GM12878 (cell line): ENCODE results near the gene ZCCHC2. TPM values are rescaled to one million over a fixed set of nuclear protein-coding genes. Genes with fewer than 3 reads are reported as not detected.

Source experiments
- ATAC-seq: fragments of 200-7000 bp; cut with Tn5 transposase; 3 replicates; pipeline ENCODE4 v1.9.1; 2020; ENCODE audit warnings: mild to moderate bottlenecking, moderate library complexity
- BruUV-seq: library from RNA; stranded (reverse); fragments of 400-500 nt; replicated peaks from 2 replicates; lab custom pipeline; 2021; lab: Mats Ljungman, UMichigan
- CTCF ChIA-PET: fragments of 300-600 bp; sonication (Branson Sonifier 250); formaldehyde crosslinking; extraction: SDS; loops from one replicate; lab custom pipeline; 2021; ENCODE audit warnings: inconsistent platforms; lab: Yijun Ruan, JAX
- POLR2A ChIA-PET: fragments of 350-600 bp; formaldehyde crosslinking; extraction: SDS; loops from one replicate; lab custom pipeline; 2021; ENCODE audit warnings: inconsistent platforms; lab: Charles Lee
- RAD21 ChIA-PET: fragments of 300-600 bp; sonication (Branson Sonifier 250); formaldehyde crosslinking; loops from one replicate; lab custom pipeline; 2023; ENCODE audit warnings: antibody characterized with exemption; ENCODE audit not compliant: unreplicated experiment; lab: Charles Lee
- SMC1A ChIA-PET: fragments of 300-600 bp; sonication (Branson Sonifier 250); formaldehyde crosslinking; loops from one replicate; lab custom pipeline; 2023; ENCODE audit not compliant: unreplicated experiment, uncharacterized antibody; lab: Charles Lee
- DNase-seq: peaks from one replicate; pipeline ENCODE4 v3.0.0-alpha.2; 2011; ENCODE audit warnings: low read depth, low spot score
- FAIRE-seq: peaks from 3 replicates; lab custom pipeline; 2011; peaks lifted over from hg19 to GRCh38; lab: Jason Lieb, UNC
- H2AFZ ChIP-seq: 2 replicates; pipeline ENCODE4 v1.6.0; 2011; ENCODE audit warnings: low read depth, low read length, control low read depth; ENCODE audit not compliant: control insufficient read depth
- H3K27ac ChIP-seq: 2 replicates; pipeline ENCODE4 v1.5.1; 2011; ENCODE audit warnings: control low read depth; ENCODE audit not compliant: control insufficient read depth, insufficient read depth
- H3K27me3 ChIP-seq, 2 experiments: replicated peaks in 1 of 2; 2 replicates each; pipeline versions ENCODE4 v1.6.0 to v1.6.1; 2011; ENCODE audit warnings: low read length in 1 of 2; ENCODE audit not compliant: control insufficient read depth in 2 of 2, insufficient read depth in 2 of 2
- H3K36me3 ChIP-seq, 2 experiments: 2 replicates each; pipeline ENCODE4 v1.5.1; 2011; ENCODE audit warnings: low read length in 1 of 2; ENCODE audit not compliant: control insufficient read depth in 2 of 2, insufficient read depth in 2 of 2
- H3K4me1 ChIP-seq: 2 replicates; pipeline ENCODE4 v1.6.1; 2011; ENCODE audit warnings: mild to moderate bottlenecking, low read length, moderate library complexity, mixed read lengths; ENCODE audit not compliant: control insufficient read depth, insufficient read depth
- H3K4me2 ChIP-seq: 2 replicates; pipeline ENCODE4 v1.6.0; 2011; ENCODE audit warnings: control low read depth; ENCODE audit not compliant: control insufficient read depth, insufficient read depth
- H3K4me3 ChIP-seq: fragments of 200-600 bp; sonication (generic); 2 replicates; pipeline ENCODE4 v1.5.1; 2016
- H3K79me2 ChIP-seq: 2 replicates; pipeline ENCODE4 v1.6.0; 2011; ENCODE audit warnings: low read length; ENCODE audit not compliant: control insufficient read depth, insufficient read depth
- H3K9ac ChIP-seq: 2 replicates; pipeline ENCODE4 v1.8.0; 2011; ENCODE audit warnings: low read length, control low read depth, mixed read lengths; ENCODE audit not compliant: control insufficient read depth, insufficient read depth
- H3K9me3 ChIP-seq: replicated peaks from 3 replicates; pipeline ENCODE4 v1.5.1; 2011; ENCODE audit warnings: mild to moderate bottlenecking, low read length; ENCODE audit not compliant: control insufficient read depth, insufficient read depth
- H4K20me1 ChIP-seq: 2 replicates; pipeline ENCODE4 v1.6.0; 2011; ENCODE audit not compliant: control insufficient read depth, insufficient read depth
- CHD2 ChIP-seq: IDR thresholded peaks from 2 replicates; pipeline ENCODE4 v1.6.1; 2011; ENCODE audit warnings: low read depth, low read length, improper control_type of control experiment, borderline replicate concordance
- CREM ChIP-seq: IDR thresholded peaks from 2 replicates; pipeline ENCODE4 v1.6.1; 2014; ENCODE audit warnings: antibody characterized with exemption, low read depth
- EGR1 ChIP-seq, 2 experiments: IDR thresholded peaks; 1 replicate in 1 of 2; 2 replicates in 1 of 2; pipeline ENCODE4 v1.6.1; 2011 to 2012; ENCODE audit warnings: low read depth in 2 of 2, low read length in 2 of 2, borderline replicate concordance in 1 of 2, mild to moderate bottlenecking in 1 of 2, moderate library complexity in 1 of 2
- MYC ChIP-seq: IDR thresholded peaks from 2 replicates; pipeline ENCODE4 v1.6.1; 2011; ENCODE audit warnings: mild to moderate bottlenecking, low read length, moderate library complexity, inconsistent platforms; ENCODE audit not compliant: insufficient read depth, insufficient replicate concordance, insufficient read length, severe bottlenecking
- NR2F1 ChIP-seq: fragments of 450-650 bp; conservative IDR thresholded peaks from 2 replicates; pipeline ENCODE4 v1.6.1; 2017; ENCODE audit warnings: mild to moderate bottlenecking
- RCOR1 ChIP-seq: conservative IDR thresholded peaks from 2 replicates; pipeline ENCODE4 v1.6.1; 2012; ENCODE audit warnings: low read depth, low read length, improper control_type of control experiment
- STAT1 ChIP-seq: fragments of 450-650 bp; conservative IDR thresholded peaks from 2 replicates; pipeline ENCODE4 v1.6.1; 2014; ENCODE audit warnings: antibody characterized with exemption, mild to moderate bottlenecking
- USF2 ChIP-seq: IDR thresholded peaks from 2 replicates; pipeline ENCODE4 v1.6.1; 2011; ENCODE audit warnings: low read depth, low read length, improper control_type of control experiment, borderline replicate concordance
- WGBS: methylation state at CpG from one replicate; pipeline ENCODE4 v1.1.6; 2016; ENCODE audit warnings: low lambda C conversion rate; ENCODE audit not compliant: insufficient replicate concordance, insufficient coverage; ENCODE audit errors: missing lambda C conversion rate; 5-methylcytosine and 5-hydroxymethylcytosine counted together
- in situ Hi-C: fragments of 300-500 bp; cut with MboI; formaldehyde crosslinking; loops from 9 replicates; pipeline ENCODE4 v1.14.3; 2018; ENCODE audit warnings: mixed read lengths
- intact Hi-C: fragments of 100-400 bp; cut with micrococcal nuclease; formaldehyde crosslinking; loops from one replicate; pipeline ENCODE4 v1.14.2; 2022; ENCODE audit not compliant: unreplicated experiment
- polyA plus RNA-seq, 11 experiments: library from polyadenylated mRNA; depleted of rRNA in 4 of 11; unstranded in 6 of 11; stranded (reverse) in 5 of 11; fragments of >200 nt; fragmentation: Nextera tagmentation in 4 of 11; fragmentation: Illumina TruSeq in 1 of 11; extraction: Ambion mirVana in 4 of 11; extraction: Trizol in 1 of 11; gene quantifications; 1 replicate in 1 of 11; 2 replicates in 10 of 11; pipeline versions ENCODE4 v1.2.1 to v1.2.3, GENCODE V29; 2011 to 2016; ENCODE audit warnings: inconsistent platforms in 2 of 11, missing spikeins in 2 of 11, low read depth in 1 of 11
- total RNA-seq, 4 experiments: library from RNA; depleted of rRNA in 3 of 4; stranded (reverse); fragments of >200 nt in 3 of 4; fragmentation: Illumina TruSeq in 1 of 4; extraction: Trizol in 1 of 4; gene quantifications; 2 replicates each; pipeline versions ENCODE4 v1.2.1 to v1.2.3, GENCODE V29; 2013 to 2021
- TF ChIP-seq, protein P1 (sequence below): fragments of 450-650 bp; IDR thresholded peaks from 2 replicates; pipeline ENCODE4 v1.6.1; 2017; ENCODE audit warnings: antibody characterized with exemption, mild to moderate bottlenecking, moderate library complexity
- TF ChIP-seq, protein P2 (sequence below): fragments of 450-650 bp; IDR thresholded peaks from 2 replicates; pipeline ENCODE4 v1.6.1; 2018; ENCODE audit warnings: borderline replicate concordance, mild to moderate bottlenecking; ENCODE audit not compliant: partially characterized antibody

ZCCHC2 gene
- total and polyA plus RNA-seq, 10 of the 15 experiments (the other 5 are each of a cell fraction or from before 2014, with no cell fraction given), result 1.7 to 17.4 (median 8.6) TPM

GRCh38 chr18:62555135-62555534 lies 32.3 kb downstream of the ZCCHC2 start:
- in situ Hi-C loops, result no loop called here
- FAIRE-seq (no peak), DNase-seq (no peak), ATAC-seq (no peak)
- peaks cover 6 to 19% of the 10 kb centered on the region in 2 experiments for H3K36me3 ChIP-seq
- H3K27ac ChIP-seq, result no peak overlapping the region
- no peak overlapping the region for H3K9ac ChIP-seq
- no peaks in the 10 kb centered on the region for H3K79me2 ChIP-seq
- RAD21 ChIA-PET, result interaction anchor here (0.6 to 1.5 kb wide), 2 partner anchors 26 to 129 kb away, joined by 3 read pairs; no protein-coding TSS in a partner anchor
- TF ChIP-seq RCOR1, result no peak
- TF ChIP-seq NR2F1, result no peak
- no peak for TF ChIP-seq CHD2
- TF ChIP-seq STAT1, result no peak
- no peak for TF ChIP-seq MYC
- no peak for TF ChIP-seq USF2
- TF ChIP-seq, protein P1, sequence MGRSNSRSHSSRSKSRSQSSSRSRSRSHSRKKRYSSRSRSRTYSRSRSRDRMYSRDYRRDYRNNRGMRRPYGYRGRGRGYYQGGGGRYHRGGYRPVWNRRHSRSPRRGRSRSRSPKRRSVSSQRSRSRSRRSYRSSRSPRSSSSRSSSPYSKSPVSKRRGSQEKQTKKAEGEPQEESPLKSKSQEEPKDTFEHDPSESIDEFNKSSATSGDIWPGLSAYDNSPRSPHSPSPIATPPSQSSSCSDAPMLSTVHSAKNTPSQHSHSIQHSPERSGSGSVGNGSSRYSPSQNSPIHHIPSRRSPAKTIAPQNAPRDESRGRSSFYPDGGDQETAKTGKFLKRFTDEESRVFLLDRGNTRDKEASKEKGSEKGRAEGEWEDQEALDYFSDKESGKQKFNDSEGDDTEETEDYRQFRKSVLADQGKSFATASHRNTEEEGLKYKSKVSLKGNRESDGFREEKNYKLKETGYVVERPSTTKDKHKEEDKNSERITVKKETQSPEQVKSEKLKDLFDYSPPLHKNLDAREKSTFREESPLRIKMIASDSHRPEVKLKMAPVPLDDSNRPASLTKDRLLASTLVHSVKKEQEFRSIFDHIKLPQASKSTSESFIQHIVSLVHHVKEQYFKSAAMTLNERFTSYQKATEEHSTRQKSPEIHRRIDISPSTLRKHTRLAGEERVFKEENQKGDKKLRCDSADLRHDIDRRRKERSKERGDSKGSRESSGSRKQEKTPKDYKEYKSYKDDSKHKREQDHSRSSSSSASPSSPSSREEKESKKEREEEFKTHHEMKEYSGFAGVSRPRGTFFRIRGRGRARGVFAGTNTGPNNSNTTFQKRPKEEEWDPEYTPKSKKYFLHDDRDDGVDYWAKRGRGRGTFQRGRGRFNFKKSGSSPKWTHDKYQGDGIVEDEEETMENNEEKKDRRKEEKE, result no peak
- no peak for TF ChIP-seq EGR1 (IDR thresholded peaks at IDR 0.05; ENCODE audit: borderline replicate concordance in 1 of 2, low read depth in 2 of 2, low read length in 2 of 2)
- no peak for TF ChIP-seq CREM
- TF ChIP-seq, protein P2, sequence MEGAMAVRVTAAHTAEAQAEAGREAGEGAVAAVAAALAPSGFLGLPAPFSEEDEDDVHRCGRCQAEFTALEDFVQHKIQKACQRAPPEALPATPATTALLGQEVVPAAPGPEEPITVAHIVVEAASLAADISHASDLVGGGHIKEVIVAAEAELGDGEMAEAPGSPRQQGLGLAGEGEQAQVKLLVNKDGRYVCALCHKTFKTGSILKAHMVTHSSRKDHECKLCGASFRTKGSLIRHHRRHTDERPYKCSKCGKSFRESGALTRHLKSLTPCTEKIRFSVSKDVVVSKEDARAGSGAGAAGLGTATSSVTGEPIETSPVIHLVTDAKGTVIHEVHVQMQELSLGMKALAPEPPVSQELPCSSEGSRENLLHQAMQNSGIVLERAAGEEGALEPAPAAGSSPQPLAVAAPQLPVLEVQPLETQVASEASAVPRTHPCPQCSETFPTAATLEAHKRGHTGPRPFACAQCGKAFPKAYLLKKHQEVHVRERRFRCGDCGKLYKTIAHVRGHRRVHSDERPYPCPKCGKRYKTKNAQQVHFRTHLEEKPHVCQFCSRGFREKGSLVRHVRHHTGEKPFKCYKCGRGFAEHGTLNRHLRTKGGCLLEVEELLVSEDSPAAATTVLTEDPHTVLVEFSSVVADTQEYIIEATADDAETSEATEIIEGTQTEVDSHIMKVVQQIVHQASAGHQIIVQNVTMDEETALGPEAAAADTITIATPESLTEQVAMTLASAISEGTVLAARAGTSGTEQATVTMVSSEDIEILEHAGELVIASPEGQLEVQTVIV, result no peak
- H3K4me2 ChIP-seq, result no peak overlapping the region
- CTCF ChIA-PET, result interaction anchor here (1.8 kb wide), 1 partner anchor 130 kb away, joined by 7 read pairs; no protein-coding TSS in a partner anchor
- H2AFZ ChIP-seq, result no peak overlapping the region
- WGBS, result 95% methylated on average over 3 of the region's 3 CpGs
- H3K9me3 ChIP-seq, result no peaks in the 10 kb centered on the region
- no TSS peak for BruUV-seq
- H3K4me1 ChIP-seq, result peaks cover 13% of the 10 kb centered on the region
- H4K20me1 ChIP-seq, result no peaks in the 10 kb centered on the region
- SMC1A ChIA-PET, result interaction anchor here (1.0 kb wide), 1 partner anchor 26 kb away, joined by 3 read pairs; no protein-coding TSS in a partner anchor
- H3K4me3 ChIP-seq, result no peak overlapping the region
- POLR2A ChIA-PET, result no interaction called here
- no peaks in the 10 kb centered on the region for H3K27me3 ChIP-seq
- intact Hi-C loops, result no loop called here
